Panc1 (cell line): ENCODE data around the gene ACSL6. TPM values are rescaled to one million over a fixed set of nuclear protein-coding genes. Genes with fewer than 3 reads are reported as not detected.

ENCODE experiments used
- ATAC-seq: fragments of 200-7000 bp; cut with Tn5 transposase; 2 replicates; pipeline ENCODE4 v1.9.1; 2020; ENCODE audit warnings: mild to moderate bottlenecking, moderate library complexity
- BruUV-seq: library from RNA; stranded (reverse); fragments of 400-500 nt; replicated peaks from 2 replicates; lab custom pipeline; 2021; lab: Mats Ljungman, UMichigan
- CTCF ChIA-PET: fragments of 300-600 bp; sonication (Branson Sonifier 250); formaldehyde crosslinking; loops from one replicate; lab custom pipeline; 2022; ENCODE audit warnings: antibody characterized with exemption; lab: Charles Lee
- POLR2A ChIA-PET: fragments of 300-600 bp; sonication (Branson Sonifier 250); formaldehyde crosslinking; loops from one replicate; lab custom pipeline; 2022; ENCODE audit warnings: antibody characterized with exemption; lab: Charles Lee
- DNase-seq: peaks from one replicate; pipeline ENCODE4 v3.0.0-alpha.2; 2010; ENCODE audit warnings: low read depth, low spot score
- H3K27ac ChIP-seq: 2 replicates; pipeline ENCODE4 v1.5.1; 2011; ENCODE audit warnings: mild to moderate bottlenecking, low read length, inconsistent platforms
- H3K27me3 ChIP-seq: fragments of 200-500 bp; sonication (Bioruptor generic); 2 replicates; pipeline ENCODE4 v1.6.0; 2014; ENCODE audit warnings: low read length, inconsistent platforms; ENCODE audit not compliant: control insufficient read depth, insufficient read depth
- H3K36me3 ChIP-seq: fragments of 200-500 bp; sonication (Bioruptor generic); 2 replicates; pipeline ENCODE4 v1.5.1; 2014; ENCODE audit warnings: inconsistent platforms, mild to moderate bottlenecking, low read length, moderate library complexity; ENCODE audit not compliant: control insufficient read depth, insufficient read depth
- H3K4me1 ChIP-seq: 2 replicates; pipeline ENCODE4 v1.5.1; 2011; ENCODE audit warnings: inconsistent platforms, mild to moderate bottlenecking, low read length, moderate library complexity; ENCODE audit not compliant: control insufficient read depth, insufficient read depth
- H3K4me3 ChIP-seq, 2 experiments: 2 replicates each; pipeline ENCODE4 v1.5.1; 2011 to 2012; ENCODE audit warnings: low read depth in 2 of 2, low read length in 2 of 2, mild to moderate bottlenecking in 2 of 2, inconsistent platforms in 1 of 2, moderate library complexity in 1 of 2
- H3K9me3 ChIP-seq: fragments of 200-500 bp; sonication (Bioruptor generic); 2 replicates; pipeline ENCODE4 v1.5.1; 2014; ENCODE audit warnings: low read depth, mild to moderate bottlenecking, inconsistent platforms, low read length, moderate library complexity; ENCODE audit not compliant: control insufficient read depth, insufficient read depth
- POLR2AphosphoS5 ChIP-seq: IDR thresholded peaks from 2 replicates; pipeline ENCODE4 v1.6.1; 2012; ENCODE audit warnings: mild to moderate bottlenecking, low read depth, low read length, moderate library complexity
- SIN3A ChIP-seq: IDR thresholded peaks from 2 replicates; pipeline ENCODE4 v1.6.1; 2012; ENCODE audit warnings: low read depth, mild to moderate bottlenecking, low read length, moderate library complexity, borderline replicate concordance; ENCODE audit not compliant: insufficient read depth
- TCF7L2 ChIP-seq: IDR thresholded peaks from 2 replicates; pipeline ENCODE4 v1.6.1; 2011; ENCODE audit warnings: mild to moderate bottlenecking, low read depth, low read length, inconsistent platforms
- in situ Hi-C: cut with HindIII; loops from 2 replicates; pipeline ENCODE4 v1.10.0; 2016; ENCODE audit warnings: low sequenced_read_pairs, low pct_unique_long_range_greater_than_20kb
- intact Hi-C: fragments of 100-400 bp; cut with micrococcal nuclease; formaldehyde crosslinking; loops from one replicate; pipeline ENCODE4 v1.10.0; 2022; ENCODE audit not compliant: unreplicated experiment
- total RNA-seq: library from RNA; stranded (reverse); gene quantifications from one replicate; pipeline ENCODE4 v1.2.1, GENCODE V29; 2021; ENCODE audit not compliant: unreplicated experiment
- TF ChIP-seq, protein P1 (sequence below), 2 experiments: IDR thresholded peaks; 2 replicates each; pipeline ENCODE4 v1.6.1; 2011 to 2012; ENCODE audit warnings: low read depth in 2 of 2, control low read depth in 1 of 2, low read length in 1 of 2, mild to moderate bottlenecking in 1 of 2, moderate library complexity in 1 of 2; ENCODE audit not compliant: insufficient read depth in 1 of 2
- TF ChIP-seq, protein P2 (sequence below): fragments of 450-650 bp; IDR thresholded peaks from 2 replicates; pipeline ENCODE4 v1.5.1; 2017; ENCODE audit warnings: mild to moderate bottlenecking

The ACSL6 gene
- total RNA-seq, 1 experiment from 2014 or later = 0.18 TPM

DNA sequence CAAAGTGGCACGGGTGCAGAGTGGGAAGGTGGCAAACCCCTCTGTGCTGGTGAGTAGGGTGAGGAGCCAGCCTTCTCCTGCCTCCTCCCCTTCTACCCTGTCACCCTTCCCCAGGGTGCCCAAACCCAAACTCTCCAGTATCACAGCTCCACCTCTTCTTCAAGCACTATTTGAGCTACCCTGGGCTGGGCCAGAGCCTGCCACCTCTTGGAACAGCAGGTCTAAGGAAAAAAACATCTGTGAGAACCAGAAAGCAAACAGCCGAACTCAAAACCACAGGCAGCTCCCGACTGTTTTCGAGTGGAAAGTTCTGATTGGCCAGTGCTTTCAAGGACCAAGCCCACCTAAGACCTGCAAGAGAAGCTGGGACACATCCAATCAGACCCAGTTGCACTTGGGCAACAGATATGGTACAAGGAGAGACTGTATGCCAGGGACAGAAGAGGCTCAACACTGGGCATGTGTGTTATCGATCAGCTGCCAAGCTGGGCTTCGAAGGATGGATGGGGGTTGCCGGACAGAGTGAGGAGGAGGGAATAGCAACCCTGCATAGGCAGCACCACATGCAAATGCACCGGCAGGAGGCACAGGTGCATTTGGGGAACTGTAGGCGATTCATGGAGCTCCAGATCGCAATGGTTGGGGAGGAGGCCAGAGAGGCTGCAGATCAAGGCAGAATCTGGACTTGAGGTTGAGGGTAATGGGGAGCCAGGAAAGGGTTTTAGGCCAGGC lies 19.7 kb downstream of the ACSL6 start:
- ATAC-seq = no peak
- DNase-seq = no peak
- Histone ChIP-seq H3K9me3 (no peaks in the 10 kb centered on the region), H3K4me3 (no peak overlapping the region), H3K27me3 (no peaks in the 10 kb centered on the region), H3K4me1 (no peaks in the 10 kb centered on the region), H3K36me3 (no peaks in the 10 kb centered on the region), H3K27ac (no peak overlapping the region)
- in situ Hi-C loops (no loop called here), intact Hi-C loops (no loop called here)
- POLR2A ChIA-PET = no interaction called here
- no TSS peak for BruUV-seq
- TF ChIP-seq TCF7L2 = no peak
- TF ChIP-seq, protein P1, sequence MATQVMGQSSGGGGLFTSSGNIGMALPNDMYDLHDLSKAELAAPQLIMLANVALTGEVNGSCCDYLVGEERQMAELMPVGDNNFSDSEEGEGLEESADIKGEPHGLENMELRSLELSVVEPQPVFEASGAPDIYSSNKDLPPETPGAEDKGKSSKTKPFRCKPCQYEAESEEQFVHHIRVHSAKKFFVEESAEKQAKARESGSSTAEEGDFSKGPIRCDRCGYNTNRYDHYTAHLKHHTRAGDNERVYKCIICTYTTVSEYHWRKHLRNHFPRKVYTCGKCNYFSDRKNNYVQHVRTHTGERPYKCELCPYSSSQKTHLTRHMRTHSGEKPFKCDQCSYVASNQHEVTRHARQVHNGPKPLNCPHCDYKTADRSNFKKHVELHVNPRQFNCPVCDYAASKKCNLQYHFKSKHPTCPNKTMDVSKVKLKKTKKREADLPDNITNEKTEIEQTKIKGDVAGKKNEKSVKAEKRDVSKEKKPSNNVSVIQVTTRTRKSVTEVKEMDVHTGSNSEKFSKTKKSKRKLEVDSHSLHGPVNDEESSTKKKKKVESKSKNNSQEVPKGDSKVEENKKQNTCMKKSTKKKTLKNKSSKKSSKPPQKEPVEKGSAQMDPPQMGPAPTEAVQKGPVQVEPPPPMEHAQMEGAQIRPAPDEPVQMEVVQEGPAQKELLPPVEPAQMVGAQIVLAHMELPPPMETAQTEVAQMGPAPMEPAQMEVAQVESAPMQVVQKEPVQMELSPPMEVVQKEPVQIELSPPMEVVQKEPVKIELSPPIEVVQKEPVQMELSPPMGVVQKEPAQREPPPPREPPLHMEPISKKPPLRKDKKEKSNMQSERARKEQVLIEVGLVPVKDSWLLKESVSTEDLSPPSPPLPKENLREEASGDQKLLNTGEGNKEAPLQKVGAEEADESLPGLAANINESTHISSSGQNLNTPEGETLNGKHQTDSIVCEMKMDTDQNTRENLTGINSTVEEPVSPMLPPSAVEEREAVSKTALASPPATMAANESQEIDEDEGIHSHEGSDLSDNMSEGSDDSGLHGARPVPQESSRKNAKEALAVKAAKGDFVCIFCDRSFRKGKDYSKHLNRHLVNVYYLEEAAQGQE (IDR thresholded peaks at IDR 0.05; ENCODE audit: insufficient read depth in 1 of 2, low read depth in 2 of 2, low read length in 1 of 2) = no peak
- CTCF ChIA-PET = interaction anchor here (0.5 kb wide), 1 partner anchor 775 kb away, joined by 6 read pairs; no protein-coding TSS in a partner anchor

DNA sequence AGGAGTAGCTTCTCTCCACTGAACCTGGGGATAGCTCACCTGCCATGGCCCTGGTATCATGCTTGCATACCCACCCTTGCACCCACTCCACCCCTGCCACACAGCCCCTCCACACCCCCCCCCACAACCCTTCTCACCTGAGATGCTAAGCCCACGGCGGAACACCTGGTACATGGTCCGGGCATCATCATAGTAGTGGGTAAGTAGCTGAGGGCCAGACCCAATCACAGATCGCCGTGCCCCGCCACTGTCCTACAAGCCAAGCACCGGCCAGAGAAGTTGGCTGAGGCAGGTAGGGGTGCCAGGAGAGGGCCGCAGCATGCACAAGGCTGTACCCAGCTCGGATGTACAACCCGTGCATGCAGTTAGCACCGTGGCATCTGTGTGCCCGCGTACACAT lies 20.7 kb downstream of the ACSL6 start:
- ChIA-PET POLR2A (no interaction called here), CTCF (no interaction called here)
- Histone ChIP-seq H3K27me3 (no peaks in the 10 kb centered on the region), H3K36me3 (no peaks in the 10 kb centered on the region), H3K9me3 (no peaks in the 10 kb centered on the region), H3K27ac (no peak overlapping the region), H3K4me3 (no peak overlapping the region), H3K4me1 (no peaks in the 10 kb centered on the region)
- DNase-seq = no peak
- intact Hi-C loops = no loop called here
- in situ Hi-C loops = no loop called here
- BruUV-seq = no TSS peak
- ATAC-seq = no peak
- TF ChIP-seq, protein P1 (IDR thresholded peaks at IDR 0.05; ENCODE audit: insufficient read depth in 1 of 2, low read depth in 2 of 2, low read length in 1 of 2) = no peak
- TF ChIP-seq, protein P2, sequence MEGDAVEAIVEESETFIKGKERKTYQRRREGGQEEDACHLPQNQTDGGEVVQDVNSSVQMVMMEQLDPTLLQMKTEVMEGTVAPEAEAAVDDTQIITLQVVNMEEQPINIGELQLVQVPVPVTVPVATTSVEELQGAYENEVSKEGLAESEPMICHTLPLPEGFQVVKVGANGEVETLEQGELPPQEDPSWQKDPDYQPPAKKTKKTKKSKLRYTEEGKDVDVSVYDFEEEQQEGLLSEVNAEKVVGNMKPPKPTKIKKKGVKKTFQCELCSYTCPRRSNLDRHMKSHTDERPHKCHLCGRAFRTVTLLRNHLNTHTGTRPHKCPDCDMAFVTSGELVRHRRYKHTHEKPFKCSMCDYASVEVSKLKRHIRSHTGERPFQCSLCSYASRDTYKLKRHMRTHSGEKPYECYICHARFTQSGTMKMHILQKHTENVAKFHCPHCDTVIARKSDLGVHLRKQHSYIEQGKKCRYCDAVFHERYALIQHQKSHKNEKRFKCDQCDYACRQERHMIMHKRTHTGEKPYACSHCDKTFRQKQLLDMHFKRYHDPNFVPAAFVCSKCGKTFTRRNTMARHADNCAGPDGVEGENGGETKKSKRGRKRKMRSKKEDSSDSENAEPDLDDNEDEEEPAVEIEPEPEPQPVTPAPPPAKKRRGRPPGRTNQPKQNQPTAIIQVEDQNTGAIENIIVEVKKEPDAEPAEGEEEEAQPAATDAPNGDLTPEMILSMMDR = no peak
- TF ChIP-seq POLR2AphosphoS5 = no peak
- no peak for TF ChIP-seq SIN3A
- TF ChIP-seq TCF7L2 = no peak
